GM18909 (cell line): ENCODE measurements around the gene EPM2AIP1.
"Not testable (repeated sequence)": the region's sequence is repeated elsewhere in the genome, so short reads cannot be mapped to it uniquely, and the experiment has no call there.

Experiments
- ATAC-seq: cut with Tn5 transposase; IDR thresholded peaks from one replicate; pipeline ENCODE4 v1.9.1; 2021; ENCODE audit warnings: mild to moderate bottlenecking; ENCODE audit not compliant: unreplicated experiment, poor library complexity

The EPM2AIP1 gene

DNA sequence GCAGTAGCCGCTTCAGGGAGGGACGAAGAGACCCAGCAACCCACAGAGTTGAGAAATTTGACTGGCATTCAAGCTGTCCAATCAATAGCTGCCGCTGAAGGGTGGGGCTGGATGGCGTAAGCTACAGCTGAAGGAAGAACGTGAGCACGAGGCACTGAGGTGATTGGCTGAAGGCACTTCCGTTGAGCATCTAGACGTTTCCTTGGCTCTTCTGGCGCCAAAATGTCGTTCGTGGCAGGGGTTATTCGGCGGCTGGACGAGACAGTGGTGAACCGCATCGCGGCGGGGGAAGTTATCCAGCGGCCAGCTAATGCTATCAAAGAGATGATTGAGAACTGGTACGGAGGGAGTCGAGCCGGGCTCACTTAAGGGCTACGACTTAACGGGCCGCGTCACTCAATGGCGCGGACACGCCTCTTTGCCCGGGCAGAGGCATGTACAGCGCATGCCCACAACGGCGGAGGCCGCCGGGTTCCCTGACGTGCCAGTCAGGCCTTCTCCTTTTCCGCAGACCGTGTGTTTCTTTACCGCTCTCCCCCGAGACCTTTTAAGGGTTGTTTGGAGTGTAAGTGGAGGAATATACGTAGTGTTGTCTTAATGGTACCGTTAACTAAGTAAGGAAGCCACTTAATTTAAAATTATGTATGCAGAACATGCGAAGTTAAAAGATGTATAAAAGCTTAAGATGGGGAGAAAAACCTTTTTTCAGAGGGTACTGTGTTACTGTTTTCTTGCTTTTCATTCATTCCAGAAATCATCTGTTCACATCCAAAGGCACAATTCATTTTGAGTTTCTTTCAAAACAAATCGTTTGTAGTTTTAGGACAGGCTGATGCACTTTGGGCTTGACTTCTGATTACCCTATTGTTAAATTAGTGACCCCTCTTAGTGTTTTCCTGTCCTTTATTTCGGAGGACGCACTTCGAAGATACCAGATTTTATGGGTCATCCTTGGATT, 674 bp upstream of the EPM2AIP1 start, which contains the start of gene MLH1:
Gene MLH1, plus strand, starts transcription at position 193 of the 958 bp plus-strand sequence. Its CDS starts 30 bp downstream, at position 223.
- peak; percentile 93 for ATAC-seq

DNA sequence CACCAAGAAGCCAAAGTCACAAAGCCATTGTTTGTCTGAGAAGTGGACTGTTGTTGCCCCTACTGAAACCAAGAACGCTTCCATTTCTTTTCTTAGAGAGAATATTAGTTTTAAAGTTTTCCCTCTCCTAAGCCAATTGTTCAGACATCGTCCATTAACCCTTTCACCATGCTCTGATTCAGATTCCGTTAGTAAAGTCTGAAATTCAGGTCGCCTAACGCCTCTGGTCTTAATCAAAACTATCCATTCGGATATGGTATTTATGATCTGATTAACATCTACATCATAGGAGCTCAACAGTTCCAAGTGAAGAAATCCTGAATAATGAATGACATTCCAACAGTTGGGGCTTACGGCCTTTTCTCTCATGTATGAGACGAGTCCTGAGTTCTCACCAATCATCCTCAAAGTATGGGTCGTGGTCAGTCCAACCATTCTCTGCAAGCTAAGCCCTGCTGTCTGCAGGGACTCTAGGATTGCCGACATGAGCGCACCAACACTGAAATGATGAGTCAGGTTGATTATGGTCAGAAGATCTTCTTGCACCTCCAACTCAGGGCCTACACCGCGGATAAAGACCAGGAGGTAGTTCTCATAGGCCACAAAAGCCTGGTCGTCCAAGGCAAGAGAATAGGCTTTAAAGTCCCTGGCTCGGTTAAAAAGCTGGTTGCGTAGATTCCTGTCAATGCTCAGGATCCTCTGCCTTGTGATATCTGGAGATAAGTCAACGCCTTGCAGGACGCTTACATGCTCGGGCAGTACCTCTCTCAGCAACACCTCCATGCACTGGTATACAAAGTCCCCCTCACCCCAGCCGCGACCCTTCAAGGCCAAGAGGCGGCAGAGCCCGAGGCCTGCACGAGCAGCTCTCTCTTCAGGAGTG, 767 bp downstream of the EPM2AIP1 start:
- ATAC-seq: no peak

GRCh38 chr3:36991147-36991546, 1.8 kb downstream of the EPM2AIP1 start:
- ATAC-seq: no peak

DNA sequence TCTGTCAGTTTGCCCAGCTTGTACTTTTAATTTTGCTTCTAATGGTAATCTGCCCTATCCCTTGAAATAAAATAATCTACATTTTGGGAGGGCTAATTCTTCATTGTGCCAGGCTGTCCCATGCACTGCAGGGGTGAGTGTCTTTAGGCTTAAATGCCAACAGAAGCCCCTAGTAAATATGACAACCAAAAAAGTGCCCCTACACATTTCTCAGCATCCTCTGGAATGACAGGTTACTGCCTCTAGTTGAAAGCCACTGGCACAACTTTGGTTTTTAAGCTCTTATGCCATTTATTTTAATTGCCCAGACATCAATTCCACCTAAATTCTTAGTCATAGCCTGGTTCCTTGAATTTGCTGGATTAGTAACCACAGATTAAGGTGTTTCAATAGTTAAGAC, 3.4 kb downstream of the EPM2AIP1 start:
- ATAC-seq: no peak

DNA sequence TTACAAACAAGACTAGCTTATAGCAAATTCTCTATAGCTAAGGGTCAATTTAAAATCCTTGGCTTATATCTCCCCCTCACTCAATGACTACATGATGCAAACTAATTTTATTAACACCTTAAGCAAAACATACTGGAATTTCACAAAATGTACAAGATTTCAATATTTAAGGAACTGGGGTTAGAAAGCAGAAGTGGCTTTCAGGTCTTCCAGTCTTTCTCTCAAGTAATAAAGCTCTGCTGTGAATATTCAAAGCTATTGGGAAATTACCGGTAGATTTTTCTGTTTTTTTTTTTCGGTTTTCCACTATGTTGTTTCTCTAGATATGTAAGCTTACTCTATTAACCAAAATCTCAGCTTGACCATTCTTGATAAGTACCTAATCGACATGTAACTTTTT, 3.9 kb downstream of the EPM2AIP1 start:
- ATAC-seq: no peak

DNA sequence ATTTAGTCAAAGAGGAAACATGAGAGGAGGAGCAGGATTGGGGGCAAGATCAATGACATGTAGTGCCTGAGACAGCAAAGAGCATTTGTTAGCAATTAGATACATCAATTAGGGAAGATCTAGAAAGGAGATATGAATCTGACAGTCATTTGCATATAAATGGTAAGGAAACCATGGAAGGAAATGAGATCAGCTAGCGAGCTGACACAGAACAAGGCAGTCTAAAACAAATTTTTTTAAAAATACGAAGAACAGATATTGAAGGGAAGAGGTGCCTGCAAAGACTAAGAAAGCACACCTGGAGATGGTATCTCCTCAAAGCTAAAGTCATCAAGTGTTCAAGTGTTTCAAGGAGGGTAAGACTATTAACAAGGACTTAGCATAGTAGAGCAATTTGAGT, 4.6 kb downstream of the EPM2AIP1 start:
- ATAC-seq: no peak

DNA sequence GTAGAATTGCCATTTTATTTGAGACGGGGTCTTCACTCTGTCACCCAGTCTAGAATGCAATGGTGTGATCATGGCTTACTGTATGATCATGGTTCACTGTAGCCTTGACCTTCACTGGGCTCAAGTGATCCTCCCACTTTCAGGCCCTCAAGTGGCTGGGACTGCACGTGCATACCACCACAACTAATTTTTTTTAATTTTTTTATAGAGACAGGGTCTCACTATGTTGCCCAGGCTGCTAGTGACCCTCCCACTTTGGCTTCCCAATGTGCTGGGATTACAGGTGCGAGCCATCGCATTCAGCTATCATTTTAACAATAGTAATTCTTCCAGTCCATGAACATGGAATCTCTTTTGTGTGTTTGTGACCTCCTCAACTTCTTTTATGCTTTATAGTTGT, 11.9 kb downstream of the EPM2AIP1 start:
- no peak for ATAC-seq

GRCh38 chr3:36973139-36973538, 19.8 kb downstream of the EPM2AIP1 start:
- ATAC-seq: no peak

DNA sequence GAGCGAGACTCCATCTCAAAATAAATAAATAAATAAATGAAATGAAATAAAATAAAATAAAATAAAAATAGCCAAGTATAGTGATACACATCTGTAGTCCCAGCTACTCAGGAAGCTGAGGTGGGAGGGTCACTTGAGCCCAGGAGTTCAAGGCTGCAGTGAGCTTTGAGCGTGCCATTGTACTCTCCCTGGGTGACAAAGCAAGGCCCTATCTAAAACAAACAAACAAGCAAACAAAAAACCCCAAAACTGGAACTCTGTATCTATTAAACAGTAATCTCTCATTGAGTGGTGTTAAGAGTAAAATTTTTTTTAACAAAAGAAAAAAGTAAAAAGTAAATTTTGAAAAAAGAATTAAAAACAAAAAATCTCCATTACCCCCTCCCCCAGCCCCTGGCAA, 20.8 kb downstream of the EPM2AIP1 start:
- no peak for ATAC-seq

DNA sequence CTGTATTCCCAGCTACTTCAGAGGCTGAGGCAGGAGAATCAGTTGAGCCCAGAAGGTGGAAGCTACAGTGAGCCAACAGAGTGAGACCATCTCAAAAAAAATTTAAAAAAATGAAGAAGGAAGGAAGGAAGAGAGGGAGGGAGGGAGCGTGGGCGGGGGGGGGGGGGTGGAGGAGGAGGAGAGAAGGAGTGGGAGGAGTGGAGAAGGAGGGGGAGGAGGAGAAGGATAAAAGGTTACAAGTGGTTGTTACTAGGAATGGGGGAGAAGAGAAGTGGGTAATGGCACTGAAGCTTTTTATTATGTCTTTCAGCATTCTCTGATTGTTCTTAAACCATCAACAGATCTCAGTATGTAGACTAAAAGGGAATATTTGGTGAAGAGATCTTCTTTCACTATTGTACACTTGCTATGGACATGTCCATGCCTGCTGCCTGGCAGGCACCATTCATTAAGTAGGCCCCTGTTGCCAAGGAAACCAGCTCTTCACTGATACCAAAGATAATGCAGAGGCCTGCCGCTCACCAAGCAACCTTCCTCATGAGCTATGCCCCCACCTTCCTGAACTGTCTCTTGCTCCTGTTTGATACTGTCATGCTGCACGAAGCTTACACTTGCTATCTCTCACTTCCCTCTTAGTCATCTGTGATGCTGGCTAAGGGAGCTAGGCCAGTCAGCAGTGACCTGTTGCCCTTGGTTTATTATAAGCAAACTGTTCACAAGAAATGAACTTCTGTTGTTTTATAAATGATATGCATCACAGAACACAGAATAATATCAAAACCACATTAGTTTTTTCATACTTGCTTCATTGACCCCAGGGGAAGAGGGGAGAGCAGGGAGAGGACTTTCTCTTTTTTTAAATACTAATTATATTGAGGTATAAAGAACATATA, 23.1 kb downstream of the EPM2AIP1 start:
- peak; percentile 100 for ATAC-seq

- no peak for ATAC-seq
Measured at GRCh38 chr3:36969085-36969484, 23.8 kb downstream of the EPM2AIP1 start.

GRCh38 chr3:36965440-36965839, 27.5 kb downstream of the EPM2AIP1 start:
- ATAC-seq: no peak

GRCh38 chr3:36964817-36965216, 28.1 kb downstream of the EPM2AIP1 start:
- peak; percentile 75 for ATAC-seq

GRCh38 chr3:36964331-36964730, 28.6 kb downstream of the EPM2AIP1 start:
- ATAC-seq: no peak

- ATAC-seq: not testable (repeated sequence)
Measured at GRCh38 chr3:36963008-36963407, 29.9 kb downstream of the EPM2AIP1 start.

DNA sequence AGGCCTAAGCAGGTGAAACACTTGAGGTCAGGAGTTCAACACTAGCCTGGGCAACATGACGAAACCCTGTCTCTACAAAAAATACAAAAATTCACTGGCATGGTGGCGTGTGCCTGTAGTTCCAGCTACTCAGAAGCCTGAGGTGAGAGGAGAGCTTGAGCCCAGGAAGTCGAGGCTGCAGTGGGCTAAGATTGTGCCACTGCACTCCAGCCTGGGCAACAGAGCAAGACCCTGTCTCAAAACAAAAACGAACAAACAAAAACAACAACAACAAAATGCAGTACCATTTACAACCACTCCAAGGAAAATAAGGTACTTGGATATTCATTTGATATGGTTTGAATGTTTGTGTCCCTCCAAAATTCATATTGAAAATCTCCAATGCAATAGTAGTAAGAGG, 32.4 kb downstream of the EPM2AIP1 start:
- no peak for ATAC-seq

GRCh38 chr3:36959821-36960220, 33.1 kb downstream of the EPM2AIP1 start:
- ATAC-seq: no peak

GRCh38 chr3:36957862-36958686, 34.9 kb downstream of the EPM2AIP1 start:
- ATAC-seq: no peak

- ATAC-seq: no peak
Measured at GRCh38 chr3:36957063-36957462, 35.9 kb downstream of the EPM2AIP1 start.
